SIG-M5 treated with dmso at 0.1 percent for 504 hours (cell line): ENCODE measurements around the gene NELL1.

Source experiments
- DNase-seq: peaks from one replicate; lab custom pipeline; 2025; ENCODE audit not compliant: unreplicated experiment; lab: John Stamatoyannopoulos, UW

Gene NELL1

DNA sequence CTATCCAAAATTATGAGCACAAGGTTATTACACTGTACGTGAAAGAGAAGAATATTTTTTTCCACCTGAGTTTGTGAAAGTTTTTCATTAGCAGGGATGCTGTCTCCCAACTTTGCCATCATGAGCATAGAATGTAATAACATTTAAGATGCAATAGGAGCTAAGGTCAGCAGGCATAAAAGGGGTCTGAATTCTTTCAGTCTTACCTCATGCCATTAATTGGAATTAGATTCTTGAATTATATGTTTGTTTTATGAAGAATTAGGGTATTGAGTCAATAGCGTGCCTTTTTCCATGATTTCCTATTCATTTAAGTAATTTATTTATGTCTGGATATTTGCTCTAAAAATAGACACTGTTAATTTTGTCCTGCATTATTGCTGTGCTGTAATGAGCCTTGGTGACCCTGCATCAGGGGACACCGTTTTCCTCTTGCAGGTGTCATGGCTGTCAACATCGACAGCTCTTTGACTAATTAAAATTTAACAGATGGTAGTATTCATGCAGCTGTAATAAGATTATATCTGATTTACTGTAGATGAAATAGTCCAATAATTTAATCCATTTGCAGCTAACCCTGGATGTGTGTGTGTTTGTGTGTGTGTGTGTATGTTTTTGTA, 637.5 kb downstream of the NELL1 start:
- DNase-seq: no peak

DNA sequence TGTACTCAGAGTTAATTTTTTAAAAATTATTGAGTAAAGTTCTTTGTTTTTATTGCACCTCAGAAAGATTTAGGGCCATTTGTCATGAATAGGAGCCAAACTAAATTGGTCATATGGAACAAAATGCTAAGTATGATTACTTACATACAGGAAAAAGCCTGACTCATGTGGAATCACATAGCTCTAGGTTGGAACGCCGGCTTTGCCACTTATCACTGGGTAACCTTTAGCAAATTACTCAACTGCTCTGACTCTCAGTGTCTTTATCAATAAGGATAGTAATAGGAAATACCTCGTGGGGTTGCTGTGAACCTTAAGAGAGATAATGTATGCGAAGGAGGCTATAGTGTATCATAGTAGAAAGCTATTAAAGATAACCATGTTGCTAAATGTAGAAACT, 638.5 kb downstream of the NELL1 start:
- no peak for DNase-seq

DNA sequence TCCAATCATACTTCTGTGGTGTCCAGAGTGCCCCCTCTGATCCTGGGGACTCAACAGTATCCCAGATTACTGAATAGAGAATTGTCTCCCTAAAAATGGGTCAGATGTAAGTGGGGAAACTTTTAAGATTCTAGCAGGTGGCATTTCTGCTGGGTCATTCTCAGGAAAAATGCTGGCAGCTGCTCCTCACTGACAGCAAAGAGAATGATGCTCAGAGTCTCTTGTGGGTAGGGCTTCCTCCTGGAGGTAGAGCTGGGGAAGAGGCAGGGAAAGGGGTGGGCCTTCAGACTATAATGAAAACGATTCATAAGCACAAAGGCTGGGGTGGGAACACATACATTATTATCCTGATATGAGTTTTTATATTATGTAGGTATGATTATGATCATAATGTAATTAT, 647.2 kb downstream of the NELL1 start:
- DNase-seq: no peak

DNA sequence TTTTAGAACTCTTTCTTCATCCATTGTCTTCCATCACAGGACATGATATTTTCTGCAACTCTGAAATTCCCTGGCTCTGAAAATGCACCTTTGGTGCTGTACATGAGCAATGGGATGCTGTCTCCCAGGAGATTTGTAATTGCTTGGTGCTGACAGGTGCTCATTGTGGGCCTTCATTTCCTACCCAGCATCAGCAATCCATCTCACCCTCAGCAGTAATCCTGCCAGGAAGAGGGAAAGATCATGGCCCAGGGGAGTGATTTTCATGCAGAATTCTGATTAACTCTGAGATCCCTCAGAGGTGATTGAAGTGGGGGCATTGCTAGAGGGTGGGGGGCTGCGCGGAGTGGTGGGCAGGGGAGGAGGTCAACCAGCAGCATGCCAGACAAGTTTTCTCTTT, 651.7 kb downstream of the NELL1 start:
- no peak for DNase-seq

DNA sequence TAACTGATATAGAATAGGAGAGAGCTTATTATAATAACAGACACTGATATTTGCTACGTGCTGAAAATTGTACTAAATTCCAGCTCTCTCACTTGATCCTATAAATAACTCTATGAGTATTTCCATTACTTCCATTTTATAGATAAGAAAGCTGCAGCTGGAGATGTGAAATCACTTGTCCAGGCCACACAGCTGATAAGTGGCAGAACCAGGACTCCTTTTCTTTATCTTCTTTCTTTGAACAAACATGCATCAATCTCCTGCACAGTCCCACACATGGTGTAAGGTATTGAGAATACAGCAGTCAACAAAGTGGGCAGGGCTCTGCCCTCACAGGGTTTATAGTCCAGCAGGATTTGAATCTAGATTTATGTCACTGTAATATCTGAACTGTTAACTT, 652.1 kb downstream of the NELL1 start:
- DNase-seq: no peak

DNA sequence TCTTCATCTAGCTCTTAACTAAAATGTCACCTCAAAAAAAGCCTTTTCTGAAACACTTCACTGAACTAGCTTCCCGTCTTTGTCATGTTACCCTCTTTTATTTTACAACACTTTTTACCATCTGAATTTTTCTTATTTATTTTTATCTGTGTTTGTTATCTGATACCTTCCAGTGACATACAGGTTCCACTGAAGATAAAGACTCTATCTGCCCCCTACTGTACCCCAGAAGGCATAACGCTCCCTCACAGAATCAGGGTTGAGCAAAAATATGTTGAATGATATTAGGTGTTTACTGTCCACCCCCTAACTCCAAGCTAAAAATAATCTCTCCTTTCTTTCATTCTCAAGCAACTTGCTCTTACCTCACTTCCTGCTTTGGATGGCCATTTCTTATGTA, 654.2 kb downstream of the NELL1 start:
- no peak for DNase-seq

DNA sequence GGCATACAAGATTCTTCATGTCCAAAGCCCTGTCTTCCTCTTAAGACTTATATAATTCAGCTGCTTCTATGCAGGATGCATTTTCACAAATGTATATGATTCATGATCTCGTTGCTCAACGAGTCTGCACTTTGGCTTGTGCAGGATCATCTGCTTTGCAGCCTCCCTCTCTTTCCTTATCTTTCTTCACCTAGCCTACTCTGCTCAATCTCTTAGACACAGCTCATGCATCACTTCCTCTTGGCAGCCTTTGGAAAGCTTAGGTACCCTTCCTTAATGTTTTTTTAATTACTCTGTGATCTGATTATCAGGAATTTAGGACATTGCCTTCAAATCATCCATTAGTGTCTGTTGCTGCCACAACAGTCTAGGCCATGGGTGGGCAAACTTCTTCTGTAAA, 673.8 kb downstream of the NELL1 start:
- DNase-seq: no peak

DNA sequence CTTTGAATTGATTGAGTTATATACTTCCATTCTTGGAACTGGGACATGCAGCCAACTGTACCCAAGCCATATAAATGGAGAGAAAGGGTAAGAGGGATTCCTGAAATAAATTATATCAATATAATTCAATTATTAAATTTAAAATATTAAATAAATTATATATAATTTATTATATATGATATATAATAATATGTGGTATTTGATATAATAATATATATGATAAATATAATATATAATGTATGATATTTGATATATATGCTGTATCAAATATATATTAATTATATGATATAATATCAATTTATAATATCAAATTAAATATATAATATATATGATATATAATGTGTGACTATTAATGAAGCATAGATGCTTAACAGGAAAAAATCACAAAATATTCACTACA, 677.0 kb downstream of the NELL1 start:
- no peak for DNase-seq

DNA sequence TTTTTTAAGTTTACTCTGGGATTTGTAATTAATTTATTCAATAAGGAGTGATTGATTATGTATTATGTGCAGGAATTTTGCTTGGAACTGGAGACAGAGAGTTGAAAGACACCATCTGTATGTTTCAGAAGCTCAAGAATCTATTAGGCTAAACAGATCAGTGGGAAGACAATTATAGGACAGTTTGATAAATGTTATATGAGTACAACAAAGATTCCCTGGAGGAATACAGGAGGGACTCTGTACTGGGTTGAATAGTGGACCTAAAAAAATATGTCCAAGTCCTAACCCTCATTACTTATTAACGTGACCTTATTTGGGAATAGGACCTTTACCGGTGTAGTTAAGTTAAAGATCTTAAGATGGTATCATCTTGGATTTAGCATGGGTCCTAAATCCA, 681.2 kb downstream of the NELL1 start:
- no peak for DNase-seq

DNA sequence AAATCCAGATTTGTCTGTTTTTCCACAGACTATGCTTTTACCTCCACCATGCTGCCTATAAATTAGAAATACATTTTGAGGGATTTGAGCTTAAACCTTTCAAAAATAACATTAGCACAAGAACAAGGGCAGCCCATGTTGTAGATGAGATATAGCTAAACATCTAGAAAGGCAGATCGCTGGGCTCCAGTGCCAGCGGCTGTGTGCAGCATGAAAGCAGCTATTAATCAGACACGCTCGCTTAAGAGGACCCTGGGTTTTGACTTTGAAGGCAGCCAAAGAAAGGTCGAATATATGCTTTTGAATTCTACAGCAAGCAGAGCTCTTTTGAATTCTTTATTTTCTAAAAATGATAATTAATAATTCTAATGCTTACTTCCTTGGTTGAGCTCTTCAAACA, 684.0 kb downstream of the NELL1 start:
- DNase-seq: no peak

DNA sequence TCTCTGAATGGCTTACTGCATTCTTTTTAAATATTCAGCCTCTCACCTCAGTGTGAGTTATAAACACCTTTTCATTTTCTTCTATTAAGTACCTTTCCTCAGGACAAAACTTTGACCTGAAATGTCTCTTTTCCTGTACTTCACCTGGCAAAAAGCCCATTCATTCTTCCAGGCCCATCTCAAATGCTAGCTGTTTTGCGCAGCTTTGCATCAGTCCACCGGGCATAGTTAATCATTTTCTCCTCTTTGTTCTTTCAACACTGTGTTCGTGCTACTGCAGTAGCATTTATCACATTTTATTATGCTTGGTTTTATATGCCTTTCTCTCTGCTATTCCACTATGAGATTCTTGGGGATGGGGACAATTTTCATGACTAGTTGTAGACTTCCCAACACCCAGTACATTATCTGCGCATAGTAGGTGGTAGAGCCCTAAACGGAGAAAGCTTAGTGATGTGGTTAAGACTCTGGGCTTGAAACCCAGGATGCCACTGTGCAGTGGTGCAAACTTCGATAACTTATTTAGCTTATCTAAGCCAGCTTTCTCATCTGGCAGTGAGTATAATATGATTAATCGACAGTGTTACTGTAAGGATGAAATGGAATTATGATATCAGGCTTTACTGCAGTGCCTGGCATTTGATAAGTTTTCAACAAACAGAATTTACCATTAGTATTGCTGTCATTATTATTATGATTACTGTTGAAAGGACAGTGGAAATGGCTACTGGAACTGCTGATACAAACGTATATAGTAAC, 695.7 kb downstream of the NELL1 start:
- no peak for DNase-seq

DNA sequence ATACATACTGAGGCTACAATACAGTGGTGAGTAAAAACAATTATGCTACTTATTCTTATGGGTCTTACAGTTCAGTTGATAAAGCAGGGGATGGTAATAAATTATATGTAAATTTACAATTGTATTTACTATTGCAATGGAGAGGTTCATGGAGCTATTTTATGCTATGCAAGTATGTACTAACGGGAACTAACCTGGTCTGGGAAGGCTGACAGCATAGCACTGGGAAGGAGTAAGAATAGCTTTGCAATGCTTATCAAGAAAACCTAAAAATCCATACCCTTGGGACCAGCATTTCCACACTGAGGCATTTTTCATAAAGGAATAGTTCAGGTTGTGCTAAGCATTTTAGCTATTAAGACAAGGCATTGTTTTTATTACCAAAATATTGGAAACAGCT, 700.6 kb downstream of the NELL1 start:
- DNase-seq: no peak

DNA sequence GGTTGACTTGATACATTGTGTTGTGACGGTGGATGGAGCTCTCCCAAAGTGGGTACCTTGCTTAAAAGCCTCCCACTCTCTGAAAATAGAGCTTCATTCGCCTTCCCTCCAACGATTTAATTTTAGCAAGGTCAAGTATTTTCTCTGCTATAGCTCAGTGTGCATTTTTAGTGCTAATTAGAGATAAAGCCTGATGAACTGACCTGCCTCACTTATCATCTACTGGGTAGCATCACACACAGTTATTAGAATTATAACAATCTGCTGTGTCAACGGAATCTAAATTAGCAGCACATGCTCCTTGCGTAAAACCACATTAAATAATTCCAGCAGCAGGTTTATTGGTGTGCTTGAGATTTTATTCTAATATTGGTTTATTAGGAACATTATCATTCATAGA, 701.7 kb downstream of the NELL1 start:
- no peak for DNase-seq

DNA sequence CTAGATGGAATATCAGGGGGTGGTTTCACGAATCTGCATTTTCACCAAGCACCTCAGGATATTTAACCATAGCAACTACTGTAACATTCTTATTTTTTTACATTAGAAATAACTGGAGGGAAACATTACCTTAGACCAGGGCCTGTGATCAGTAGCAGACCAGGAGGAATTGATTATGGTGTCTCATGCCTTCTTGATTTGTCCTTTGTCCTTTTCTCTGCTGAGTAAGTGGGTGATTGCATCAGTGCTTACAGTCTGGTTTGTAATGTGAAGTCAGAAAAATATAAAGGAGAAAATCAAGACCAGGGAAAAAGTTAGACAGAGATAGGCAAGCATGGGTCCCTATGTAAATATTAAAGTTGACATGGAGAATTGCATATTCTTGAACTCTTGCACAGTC, 703.3 kb downstream of the NELL1 start:
- DNase-seq: no peak

DNA sequence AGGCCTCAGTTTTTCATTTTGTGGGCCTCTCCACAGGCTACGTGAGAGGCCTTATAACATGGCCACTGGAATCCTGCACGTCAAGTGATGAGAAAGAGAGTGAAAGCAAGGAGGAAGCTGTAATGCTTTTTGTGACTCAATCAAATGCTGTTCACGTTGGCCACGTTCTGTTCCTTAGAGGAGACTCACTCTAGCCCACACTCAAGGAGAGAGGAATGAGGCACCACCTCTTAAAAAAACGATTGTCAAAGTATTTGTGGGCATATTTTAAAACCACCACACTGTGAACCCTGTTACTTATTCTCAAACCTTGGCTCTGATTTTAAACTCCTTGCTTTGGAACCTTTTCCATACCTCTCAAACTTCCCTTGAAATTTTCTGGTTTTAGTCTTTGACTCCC, 705.0 kb downstream of the NELL1 start:
- no peak for DNase-seq

DNA sequence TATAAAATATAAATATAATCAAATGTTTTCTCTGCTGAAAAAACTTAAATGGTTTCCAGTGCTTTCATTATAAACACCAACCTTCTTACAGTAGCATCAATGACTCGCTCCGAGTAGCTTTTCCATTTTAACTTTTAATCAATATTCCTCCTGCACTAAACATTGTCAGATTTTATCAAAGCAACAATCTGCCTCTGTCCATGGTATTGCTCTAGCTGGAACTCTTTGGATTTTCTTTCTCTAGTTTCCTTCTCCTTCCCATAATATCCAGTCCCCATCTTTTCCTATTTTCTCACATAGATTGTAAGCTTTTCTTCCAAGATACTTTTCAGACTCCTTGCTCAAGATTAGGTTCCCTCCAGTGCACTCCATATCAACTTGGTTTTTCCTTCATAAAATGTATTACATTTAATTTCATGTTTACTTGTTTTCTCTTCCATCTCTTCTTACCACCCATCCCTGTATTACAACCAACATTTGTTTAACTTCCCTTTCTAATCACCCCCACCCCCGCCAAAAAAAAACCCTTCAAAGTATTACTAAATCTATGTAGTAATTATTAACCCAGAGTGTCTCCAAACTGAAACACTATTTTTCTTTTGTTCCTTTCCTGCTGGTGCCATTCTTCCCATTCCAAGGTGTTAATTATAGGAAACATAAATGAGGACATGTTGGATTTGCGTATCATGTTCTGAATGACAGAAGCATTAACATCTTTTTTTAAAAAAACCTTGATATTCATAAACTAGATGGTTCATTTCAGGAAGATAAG, 716.5 kb downstream of the NELL1 start:
- no peak for DNase-seq

DNA sequence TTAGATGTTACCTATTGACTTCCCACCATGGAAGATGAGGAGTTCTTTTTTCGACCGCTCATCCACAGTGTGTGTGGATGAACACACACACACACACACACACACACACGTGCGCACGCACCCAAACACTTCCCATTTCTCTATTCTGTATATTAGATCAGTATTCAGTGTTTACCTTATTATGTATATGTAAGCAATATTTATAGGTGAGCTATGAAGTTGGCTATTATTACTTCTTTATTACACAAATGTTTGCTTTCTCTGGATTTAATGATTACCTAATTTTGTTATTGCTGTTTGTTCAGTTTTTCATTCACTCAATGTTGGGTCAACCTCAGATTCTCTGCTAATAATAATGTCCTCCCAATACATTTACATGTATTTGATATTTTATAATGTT, 721.0 kb downstream of the NELL1 start:
- no peak for DNase-seq

DNA sequence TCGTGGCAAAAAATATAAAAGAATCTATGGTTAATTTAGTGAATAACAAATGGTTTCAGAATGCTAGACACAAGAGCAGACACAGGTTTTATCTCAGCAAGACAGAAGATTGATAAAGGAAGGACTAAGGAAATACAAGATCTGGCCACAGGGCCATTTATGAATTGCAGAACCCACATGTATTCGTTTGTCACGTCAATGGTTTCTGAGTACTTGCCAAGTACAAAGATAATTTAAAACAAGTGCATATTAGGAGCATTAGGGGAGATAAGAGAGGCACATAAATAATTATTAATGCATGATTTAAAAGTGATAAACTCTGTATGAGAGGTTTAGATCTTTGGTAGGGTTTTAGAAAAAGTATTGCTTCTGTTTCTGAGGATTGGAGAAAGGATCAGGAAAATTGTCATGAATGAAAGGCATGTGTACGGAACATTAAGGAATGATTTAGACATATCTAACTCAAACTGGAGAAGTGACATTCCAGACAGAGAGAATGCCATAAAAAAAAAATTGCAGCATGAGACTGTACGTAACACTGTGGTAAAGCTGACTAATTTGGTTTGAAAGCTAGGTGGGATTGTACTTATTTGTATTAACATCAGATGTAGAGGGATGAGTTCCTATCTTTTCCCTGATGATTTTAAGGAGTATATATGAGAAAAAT, 727.1 kb downstream of the NELL1 start:
- DNase-seq: no peak

DNA sequence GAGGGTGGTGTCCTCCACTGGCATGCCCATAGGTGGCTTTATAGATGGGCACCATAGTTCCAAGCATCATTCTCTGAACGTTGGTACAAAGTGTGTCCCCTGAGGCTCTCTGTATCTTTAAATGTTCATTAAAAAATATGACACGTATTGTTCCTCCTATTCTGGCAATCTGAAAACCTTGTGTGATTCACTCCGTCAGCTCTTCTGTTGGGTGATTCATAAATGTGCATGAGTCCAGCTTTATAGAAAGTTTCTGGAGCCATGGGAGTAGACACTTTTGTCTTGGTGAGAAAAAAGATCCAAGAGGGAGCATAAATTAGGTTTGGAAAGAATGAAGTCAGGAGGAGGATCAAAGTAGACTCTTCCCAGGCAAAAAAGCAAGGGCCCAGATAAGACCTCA, 728.8 kb downstream of the NELL1 start:
- DNase-seq: no peak

DNA sequence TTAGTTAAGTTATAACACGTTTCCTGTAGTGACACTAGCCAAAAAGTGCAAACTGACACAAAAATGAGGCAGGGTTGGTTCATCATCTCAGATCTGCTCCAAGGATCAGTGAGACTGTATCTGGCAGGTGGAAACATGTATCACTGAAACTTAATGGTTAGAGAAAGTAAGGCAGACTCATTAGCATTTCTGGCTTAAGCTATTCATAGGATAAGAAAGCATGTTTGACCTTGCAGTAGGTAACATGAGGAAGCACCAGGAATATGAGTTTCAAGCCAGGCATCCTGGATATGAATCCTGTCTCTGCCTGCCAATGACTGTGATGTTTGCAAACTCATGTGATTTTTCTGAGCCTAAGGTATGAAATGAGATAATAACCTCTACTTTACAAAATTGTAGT, 732.1 kb downstream of the NELL1 start:
- DNase-seq: no peak

DNA sequence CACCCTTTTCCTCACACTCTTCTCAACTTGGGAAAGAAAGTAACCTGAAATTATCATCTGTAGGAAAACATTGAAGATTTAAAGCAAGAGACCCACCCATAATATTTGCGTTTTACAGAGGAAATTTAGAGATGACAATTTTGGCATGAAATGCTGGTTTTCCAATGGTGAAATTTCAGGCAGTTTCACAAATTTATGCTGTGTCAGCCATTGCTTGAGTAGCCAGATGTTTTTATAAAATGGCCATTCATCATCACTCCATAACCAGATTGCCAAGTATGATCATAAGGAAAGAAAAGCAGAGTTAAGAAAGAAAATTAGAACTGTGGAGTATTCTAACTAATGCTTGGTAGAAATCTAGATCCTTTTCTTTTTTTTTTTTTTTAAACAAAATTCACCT, 732.9 kb downstream of the NELL1 start:
- no peak for DNase-seq

DNA sequence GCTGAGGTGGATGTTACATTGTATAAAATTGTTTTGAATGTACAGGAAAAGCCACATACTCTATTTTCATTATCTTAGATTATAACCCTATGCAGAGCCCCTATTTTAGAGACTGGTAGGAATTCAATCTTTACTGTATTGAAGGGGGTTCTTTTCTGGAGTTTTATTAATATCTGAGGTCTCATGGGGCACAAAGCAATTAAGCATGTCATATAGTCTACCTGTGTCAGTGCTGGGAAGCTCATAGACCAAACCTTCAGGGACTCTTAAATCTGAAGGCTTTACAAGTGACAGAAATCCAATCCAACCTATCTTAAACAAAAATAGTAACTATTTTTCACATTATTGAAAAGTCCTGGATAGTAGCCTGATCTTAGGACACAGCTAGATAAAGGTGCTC, 733.7 kb downstream of the NELL1 start:
- DNase-seq: no peak
